ENCODE data around the gene MAB21L4. TPM values are rescaled to one million over a fixed set of nuclear protein-coding genes. Genes with fewer than 3 reads are reported as not detected.

Gene MAB21L4
- not detected for polyA plus RNA-seq (2013, experiment 1 of 2)
- polyA plus RNA-seq (2013, experiment 2 of 2): not detected

GRCh38 chr2:240895656-240896388 is at the start of gene MAB21L4:
TSS of gene MAB21L4 (minus strand) at chr2:240896156. CDS start at chr2:240895997, 159 bp downstream.
- Histone ChIP-seq H3K79me1 (replicated peaks; ENCODE audit: low read length, poor library complexity, severe bottlenecking) (no peaks in the 10 kb centered on the region), H3K4me2 (ENCODE audit: low read length, poor library complexity, severe bottlenecking) (no peak within 1 kb of the TSS), H3K36me3 (ENCODE audit: control insufficient read depth in 1 of 2, insufficient read depth in 2 of 2, low read depth in 1 of 2, low read length in 2 of 2) (no peaks in the 10 kb centered on the region), H3K27ac (ENCODE audit: low read length, poor library complexity, severe bottlenecking) (no peak within 1 kb of the TSS), H3K4me3 (ENCODE audit: insufficient read depth in 1 of 2, low read depth in 1 of 2, low read length in 2 of 2) (no peak within 1 kb of the TSS), H3K9me3 (ENCODE audit: control insufficient read depth, low read length) (peaks cover 3% of the 10 kb centered on the region), H3K9ac (ENCODE audit: low read length) (no peak within 1 kb of the TSS), H3K4ac (ENCODE audit: low read depth in 1 of 2, low read length in 2 of 2) (no peak within 1 kb of the TSS), H2BK5ac (ENCODE audit: low read depth, low read length, poor library complexity, severe bottlenecking) (no peak within 1 kb of the TSS), H2AK5ac (ENCODE audit: low read length, severe bottlenecking) (no peak within 1 kb of the TSS), H3K18ac (ENCODE audit: low read depth in 1 of 2, low read length in 2 of 2) (no peak within 1 kb of the TSS), H2AFZ (ENCODE audit: low read depth, low read length) (no peak within 1 kb of the TSS), H3K27me3 (ENCODE audit: control insufficient read depth in 1 of 2, insufficient read depth in 1 of 2, low read length in 2 of 2) (peaks cover 0 to 14% of the 10 kb centered on the region in 2 experiments), H3K4me1 (ENCODE audit: control insufficient read depth, insufficient read depth, low read depth, low read length) (peaks cover 17% of the 10 kb centered on the region), H4K91ac (ENCODE audit: low read length) (no peak within 1 kb of the TSS), H2BK15ac (ENCODE audit: low read depth, poor library complexity, severe bottlenecking) (no peak within 1 kb of the TSS), H3K23ac (ENCODE audit: low read length in 2 of 2) (no peak within 1 kb of the TSS), H2BK120ac (ENCODE audit: low read depth, low read length) (no peak within 1 kb of the TSS), H4K8ac (ENCODE audit: low read length) (no peak within 1 kb of the TSS), H3K14ac (ENCODE audit: low read length in 2 of 2) (no peak within 1 kb of the TSS), H2BK12ac (ENCODE audit: low read length in 2 of 2) (no peak within 1 kb of the TSS)
- 83% methylated on average over 24 of the region's 24 CpGs for WGBS
- no peak for DNase-seq

- Histone ChIP-seq H3K27me3 (ENCODE audit: control insufficient read depth in 1 of 2, insufficient read depth in 1 of 2, low read length in 2 of 2) (peaks cover 3 to 12% of the 10 kb centered on the region in 2 experiments), H3K14ac (ENCODE audit: low read length in 2 of 2) (no peak overlapping the region), H2AFZ (ENCODE audit: low read depth, low read length) (no peak overlapping the region), H3K79me1 (replicated peaks; ENCODE audit: low read length, poor library complexity, severe bottlenecking) (no peaks in the 10 kb centered on the region), H3K23ac (ENCODE audit: low read length in 2 of 2) (no peak overlapping the region), H3K36me3 (ENCODE audit: control insufficient read depth in 1 of 2, insufficient read depth in 2 of 2, low read depth in 1 of 2, low read length in 2 of 2) (no peaks in the 10 kb centered on the region), H3K27ac (ENCODE audit: low read length, poor library complexity, severe bottlenecking) (no peak overlapping the region), H3K4ac (ENCODE audit: low read depth in 1 of 2, low read length in 2 of 2) (no peak overlapping the region), H4K91ac (ENCODE audit: low read length) (no peak overlapping the region), H3K9me3 (ENCODE audit: control insufficient read depth, low read length) (peaks cover 17% of the 10 kb centered on the region), H3K18ac (ENCODE audit: low read depth in 1 of 2, low read length in 2 of 2) (no peak overlapping the region), H2BK15ac (ENCODE audit: low read depth, poor library complexity, severe bottlenecking) (no peak overlapping the region), H2BK12ac (ENCODE audit: low read length in 2 of 2) (no peak overlapping the region), H2BK120ac (ENCODE audit: low read depth, low read length) (no peak overlapping the region), H2AK5ac (ENCODE audit: low read length, severe bottlenecking) (no peak overlapping the region), H3K4me1 (ENCODE audit: control insufficient read depth, insufficient read depth, low read depth, low read length) (no peaks in the 10 kb centered on the region), H3K4me2 (ENCODE audit: low read length, poor library complexity, severe bottlenecking) (no peak overlapping the region), H3K4me3 (ENCODE audit: insufficient read depth in 1 of 2, low read depth in 1 of 2, low read length in 2 of 2) (no peak overlapping the region), H3K9ac (ENCODE audit: low read length) (no peak overlapping the region), H2BK5ac (ENCODE audit: low read depth, low read length, poor library complexity, severe bottlenecking) (no peak overlapping the region), H4K8ac (ENCODE audit: low read length) (no peak overlapping the region)
- DNase-seq: no peak
- 88% methylated on average over 8 of the region's 9 CpGs for WGBS
Observed at GRCh38 chr2:240936106-240936505, 40.1 kb upstream of the MAB21L4 start.

- H3K4ac ChIP-seq (ENCODE audit: low read depth in 1 of 2, low read length in 2 of 2): no peak overlapping the region
- no peak overlapping the region for H3K18ac ChIP-seq (ENCODE audit: low read depth in 1 of 2, low read length in 2 of 2)
- H2BK15ac ChIP-seq (ENCODE audit: low read depth, poor library complexity, severe bottlenecking): no peak overlapping the region
- no peak overlapping the region for H3K4me2 ChIP-seq (ENCODE audit: low read length, poor library complexity, severe bottlenecking)
- DNase-seq: no peak
- H3K23ac ChIP-seq (ENCODE audit: low read length in 2 of 2): no peak overlapping the region
- no peaks in the 10 kb centered on the region for H3K4me1 ChIP-seq (ENCODE audit: control insufficient read depth, insufficient read depth, low read depth, low read length)
- H3K4me3 ChIP-seq (ENCODE audit: insufficient read depth in 1 of 2, low read depth in 1 of 2, low read length in 2 of 2): no peak overlapping the region
- H4K8ac ChIP-seq (ENCODE audit: low read length): no peak overlapping the region
- H3K9me3 ChIP-seq (ENCODE audit: control insufficient read depth, low read length): peaks cover 17% of the 10 kb centered on the region
- 83% methylated on average over 22 of the region's 25 CpGs for WGBS
- peaks cover 3 to 16% of the 10 kb centered on the region in 2 experiments for H3K27me3 ChIP-seq (ENCODE audit: control insufficient read depth in 1 of 2, insufficient read depth in 1 of 2, low read length in 2 of 2)
- no peak overlapping the region for H3K9ac ChIP-seq (ENCODE audit: low read length)
- no peak overlapping the region for H2BK12ac ChIP-seq (ENCODE audit: low read length in 2 of 2)
- no peak overlapping the region for H4K91ac ChIP-seq (ENCODE audit: low read length)
- H2AFZ ChIP-seq (ENCODE audit: low read depth, low read length): no peak overlapping the region
- H2BK120ac ChIP-seq (ENCODE audit: low read depth, low read length): no peak overlapping the region
- no peaks in the 10 kb centered on the region for H3K36me3 ChIP-seq (ENCODE audit: control insufficient read depth in 1 of 2, insufficient read depth in 2 of 2, low read depth in 1 of 2, low read length in 2 of 2)
- no peak overlapping the region for H3K27ac ChIP-seq (ENCODE audit: low read length, poor library complexity, severe bottlenecking)
- H2BK5ac ChIP-seq (ENCODE audit: low read depth, low read length, poor library complexity, severe bottlenecking): no peak overlapping the region
- no peak overlapping the region for H2AK5ac ChIP-seq (ENCODE audit: low read length, severe bottlenecking)
- no peak overlapping the region for H3K14ac ChIP-seq (ENCODE audit: low read length in 2 of 2)
- no peaks in the 10 kb centered on the region for H3K79me1 ChIP-seq (replicated peaks; ENCODE audit: low read length, poor library complexity, severe bottlenecking)
Observed at GRCh38 chr2:240935103-240935876, 39.3 kb upstream of the MAB21L4 start.

GRCh38 chr2:240934701-240935102 is 38.7 kb upstream of the MAB21L4 start:
- Histone ChIP-seq H3K27me3 (ENCODE audit: control insufficient read depth in 1 of 2, insufficient read depth in 1 of 2, low read length in 2 of 2) (peaks cover 3 to 17% of the 10 kb centered on the region in 2 experiments), H3K27ac (ENCODE audit: low read length, poor library complexity, severe bottlenecking) (no peak overlapping the region), H2BK15ac (ENCODE audit: low read depth, poor library complexity, severe bottlenecking) (no peak overlapping the region), H3K9me3 (ENCODE audit: control insufficient read depth, low read length) (peaks cover 17% of the 10 kb centered on the region), H2BK120ac (ENCODE audit: low read depth, low read length) (no peak overlapping the region), H4K91ac (ENCODE audit: low read length) (no peak overlapping the region), H3K18ac (ENCODE audit: low read depth in 1 of 2, low read length in 2 of 2) (no peak overlapping the region), H3K4me1 (ENCODE audit: control insufficient read depth, insufficient read depth, low read depth, low read length) (no peaks in the 10 kb centered on the region), H2BK12ac (ENCODE audit: low read length in 2 of 2) (no peak overlapping the region), H2AFZ (ENCODE audit: low read depth, low read length) (no peak overlapping the region), H3K14ac (ENCODE audit: low read length in 2 of 2) (no peak overlapping the region), H3K4me2 (ENCODE audit: low read length, poor library complexity, severe bottlenecking) (no peak overlapping the region), H2AK5ac (ENCODE audit: low read length, severe bottlenecking) (no peak overlapping the region), H4K8ac (ENCODE audit: low read length) (no peak overlapping the region), H3K23ac (ENCODE audit: low read length in 2 of 2) (no peak overlapping the region), H3K36me3 (ENCODE audit: control insufficient read depth in 1 of 2, insufficient read depth in 2 of 2, low read depth in 1 of 2, low read length in 2 of 2) (no peaks in the 10 kb centered on the region), H3K79me1 (replicated peaks; ENCODE audit: low read length, poor library complexity, severe bottlenecking) (no peaks in the 10 kb centered on the region), H2BK5ac (ENCODE audit: low read depth, low read length, poor library complexity, severe bottlenecking) (no peak overlapping the region), H3K9ac (ENCODE audit: low read length) (no peak overlapping the region), H3K4ac (ENCODE audit: low read depth in 1 of 2, low read length in 2 of 2) (no peak overlapping the region), H3K4me3 (ENCODE audit: insufficient read depth in 1 of 2, low read depth in 1 of 2, low read length in 2 of 2) (no peak overlapping the region)
- no peak for DNase-seq
- WGBS: 82% methylated on average over 10 of the region's 12 CpGs
